A549 (cell line): Measurements from ENCODE around the gene TCFL5. TPM values are rescaled to one million over a fixed set of nuclear protein-coding genes. Genes with fewer than 3 reads are reported as not detected.

Experiments used
- ATAC-seq, 2 experiments: fragments of 200-7000 bp in 1 of 2; fragments of >200 bp in 1 of 2; cut with Nextera tagmentation in 1 of 2; cut with Tn5 transposase in 1 of 2; 3 replicates each; pipeline versions ENCODE4 v1.8.0 to v1.9.1; 2018 to 2020; ENCODE audit warnings: mild to moderate bottlenecking in 1 of 2, moderate library complexity in 1 of 2
- CTCF ChIA-PET: fragments of 300-600 bp; sonication (Branson Sonifier 250); formaldehyde crosslinking; extraction: SDS; loops from one replicate; lab custom pipeline; 2021; ENCODE audit warnings: antibody characterized with exemption, inconsistent platforms; lab: Yijun Ruan, JAX
- POLR2A ChIA-PET: fragments of 350-600 bp; formaldehyde crosslinking; extraction: SDS; loops from one replicate; lab custom pipeline; 2021; ENCODE audit warnings: antibody characterized with exemption, inconsistent platforms; lab: Yijun Ruan, JAX
- DNase-seq, 2 experiments: peaks; one replicate each; pipeline versions ENCODE4 v3.0.0 to v3.0.0-alpha.2; 2011 to 2016; ENCODE audit warnings: low read depth in 1 of 2, low spot score in 1 of 2
- FAIRE-seq: peaks from 2 replicates; lab custom pipeline; 2011; peaks lifted over from hg19 to GRCh38; lab: Jason Lieb, UNC
- H3K27ac ChIP-seq, 2 experiments: fragments of >200 bp; sonication (Bioruptor Twin); formaldehyde crosslinking; 3 replicates each; pipeline ENCODE4 v1.5.1; 2016 to 2017
- H3K4me1 ChIP-seq: fragments of >200 bp; sonication (Bioruptor Twin); formaldehyde crosslinking; 3 replicates; pipeline ENCODE4 v1.6.1; 2016
- H3K4me2 ChIP-seq: fragments of >200 bp; sonication (Bioruptor Twin); formaldehyde crosslinking; 3 replicates; pipeline ENCODE4 v1.6.1; 2016
- H3K4me3 ChIP-seq: fragments of >200 bp; sonication (Bioruptor Twin); formaldehyde crosslinking; 3 replicates; pipeline ENCODE4 v1.5.1; 2016
- H3K9me3 ChIP-seq: fragments of >200 bp; sonication (Bioruptor Twin); formaldehyde crosslinking; 3 replicates; pipeline ENCODE4 v1.6.1; 2016
- BHLHE40 ChIP-seq: IDR thresholded peaks from 2 replicates; pipeline ENCODE4 v1.6.1; 2012; ENCODE audit warnings: low read depth, low read length, inconsistent platforms
- CEBPB ChIP-seq, 2 experiments: fragments of >200 bp in 1 of 2; sonication (Bioruptor Twin) in 1 of 2; formaldehyde crosslinking in 1 of 2; IDR thresholded peaks; 2 replicates each; pipeline ENCODE4 v1.6.1; 2012 to 2016
- CHD2 ChIP-seq: fragments of 150-350 bp; IDR thresholded peaks from 2 replicates; pipeline ENCODE4 v1.6.1; 2014; ENCODE audit warnings: low read length; ENCODE audit not compliant: partially characterized antibody
- CTCF ChIP-seq: fragments of >200 bp; sonication (Bioruptor Twin); formaldehyde crosslinking; IDR thresholded peaks from 3 replicates; pipeline ENCODE4 v1.5.1; 2016
- EHMT2 ChIP-seq: fragments of 200-600 bp; sonication (generic); IDR thresholded peaks from 2 replicates; pipeline ENCODE4 v1.6.1; 2016; ENCODE audit warnings: antibody characterized with exemption, low read depth, mild to moderate bottlenecking, moderate library complexity
- FOSB ChIP-seq: fragments of 250-450 bp; sonication (Bioruptor Pico); IDR thresholded peaks from 2 replicates; pipeline ENCODE4 v1.5.0; 2020; ENCODE audit warnings: mild to moderate bottlenecking, moderate library complexity
- FOSL2 ChIP-seq, 2 experiments: fragments of 450-650 bp in 1 of 2; fragments of >200 bp in 1 of 2; sonication (Bioruptor Twin) in 1 of 2; formaldehyde crosslinking; IDR thresholded peaks; 2 replicates each; pipeline versions ENCODE4 v1.5.0 to v1.6.1; 2016 to 2020; ENCODE audit warnings: mild to moderate bottlenecking in 1 of 2, moderate library complexity in 1 of 2
- FOXS1 ChIP-seq: fragments of 250-450 bp; sonication (Bioruptor Pico); IDR thresholded peaks from 2 replicates; pipeline ENCODE4 v1.5.0; 2020; ENCODE audit warnings: mild to moderate bottlenecking, moderate library complexity
- GATA3 ChIP-seq: IDR thresholded peaks from 2 replicates; pipeline ENCODE4 v1.6.1; 2012; ENCODE audit warnings: borderline replicate concordance
- HEYL ChIP-seq: fragments of 250-450 bp; sonication (Bioruptor Pico); IDR thresholded peaks from 2 replicates; pipeline ENCODE4 v1.8.0; 2021; ENCODE audit warnings: mild to moderate bottlenecking, moderate library complexity
- HOXB13 ChIP-seq: fragments of 250-450 bp; sonication (Bioruptor Pico); IDR thresholded peaks from 2 replicates; pipeline ENCODE4 v1.5.0; 2020; ENCODE audit warnings: low read depth, mild to moderate bottlenecking, moderate library complexity
- HOXB5 ChIP-seq: fragments of 250-450 bp; sonication (Bioruptor Pico); IDR thresholded peaks from 2 replicates; pipeline ENCODE4 v1.5.0; 2020; ENCODE audit warnings: mild to moderate bottlenecking, moderate library complexity
- MAFK ChIP-seq: fragments of 450-650 bp; IDR thresholded peaks from 2 replicates; pipeline ENCODE4 v1.6.1; 2014; ENCODE audit not compliant: partially characterized antibody
- NFE2L2 ChIP-seq: fragments of 150-350 bp; conservative IDR thresholded peaks from 2 replicates; pipeline ENCODE4 v1.6.1; 2014; ENCODE audit warnings: low read length
- NPAS2 ChIP-seq: fragments of 250-450 bp; sonication (Bioruptor Pico); IDR thresholded peaks from 2 replicates; pipeline ENCODE4 v1.8.0; 2022; ENCODE audit warnings: mild to moderate bottlenecking, moderate library complexity, borderline replicate concordance
- POLR2A ChIP-seq: IDR thresholded peaks from 2 replicates; pipeline ENCODE4 v1.6.1; 2012; ENCODE audit warnings: mild to moderate bottlenecking, low read length
- POLR2AphosphoS2 ChIP-seq: conservative IDR thresholded peaks from 2 replicates; pipeline ENCODE4 v1.6.1; 2012; ENCODE audit warnings: low read length, improper control_type of control experiment, inconsistent platforms
- RAD21 ChIP-seq, 2 experiments: fragments of >200 bp in 1 of 2; sonication (Bioruptor Twin) in 1 of 2; formaldehyde crosslinking in 1 of 2; IDR thresholded peaks in 1 of 2; conservative IDR thresholded peaks in 1 of 2; 2 replicates in 1 of 2; 3 replicates in 1 of 2; pipeline ENCODE4 v1.6.1; 2012 to 2018; ENCODE audit warnings: inconsistent platforms in 1 of 2
- SMC3 ChIP-seq: fragments of >200 bp; sonication (Bioruptor Twin); formaldehyde crosslinking; IDR thresholded peaks from 3 replicates; pipeline ENCODE4 v1.6.1; 2018; ENCODE audit warnings: inconsistent platforms
- SREBF2 ChIP-seq: fragments of 450-650 bp; IDR thresholded peaks from 2 replicates; pipeline ENCODE4 v1.6.1; 2014; ENCODE audit warnings: mild to moderate bottlenecking, moderate library complexity
- WGBS: methylation state at CpG from one replicate; pipeline ENCODE4 v1.1.6; 2017; ENCODE audit errors: missing lambda C conversion rate; 5-methylcytosine and 5-hydroxymethylcytosine counted together
- polyA plus RNA-seq, 4 experiments: library from polyadenylated mRNA; depleted of rRNA in 3 of 4; stranded (reverse); fragments of >200 nt; fragmentation: RNase III in 1 of 4; extraction: RNeasy Plus Mini Kit Qiagen cat#74134 plus additional on column Dnase treatment in 1 of 4; gene quantifications; 2 replicates in 3 of 4; 3 replicates in 1 of 4; pipeline ENCODE4 v1.2.3, GENCODE V29; 2011 to 2017
- TF ChIP-seq, protein P1 (sequence below): fragments of 150-350 bp; IDR thresholded peaks from 2 replicates; pipeline ENCODE4 v1.6.1; 2014; ENCODE audit warnings: low read depth, mild to moderate bottlenecking, low read length
- TF ChIP-seq, protein P2 (sequence below): fragments of 450-650 bp; IDR thresholded peaks from 2 replicates; pipeline ENCODE4 v1.6.1; 2014; ENCODE audit warnings: antibody characterized with exemption

TCFL5 gene
- polyA plus RNA-seq, 2 of the 4 experiments (the other 2 are of a cell fraction) = 5.6 to 7.1 TPM

DNA sequence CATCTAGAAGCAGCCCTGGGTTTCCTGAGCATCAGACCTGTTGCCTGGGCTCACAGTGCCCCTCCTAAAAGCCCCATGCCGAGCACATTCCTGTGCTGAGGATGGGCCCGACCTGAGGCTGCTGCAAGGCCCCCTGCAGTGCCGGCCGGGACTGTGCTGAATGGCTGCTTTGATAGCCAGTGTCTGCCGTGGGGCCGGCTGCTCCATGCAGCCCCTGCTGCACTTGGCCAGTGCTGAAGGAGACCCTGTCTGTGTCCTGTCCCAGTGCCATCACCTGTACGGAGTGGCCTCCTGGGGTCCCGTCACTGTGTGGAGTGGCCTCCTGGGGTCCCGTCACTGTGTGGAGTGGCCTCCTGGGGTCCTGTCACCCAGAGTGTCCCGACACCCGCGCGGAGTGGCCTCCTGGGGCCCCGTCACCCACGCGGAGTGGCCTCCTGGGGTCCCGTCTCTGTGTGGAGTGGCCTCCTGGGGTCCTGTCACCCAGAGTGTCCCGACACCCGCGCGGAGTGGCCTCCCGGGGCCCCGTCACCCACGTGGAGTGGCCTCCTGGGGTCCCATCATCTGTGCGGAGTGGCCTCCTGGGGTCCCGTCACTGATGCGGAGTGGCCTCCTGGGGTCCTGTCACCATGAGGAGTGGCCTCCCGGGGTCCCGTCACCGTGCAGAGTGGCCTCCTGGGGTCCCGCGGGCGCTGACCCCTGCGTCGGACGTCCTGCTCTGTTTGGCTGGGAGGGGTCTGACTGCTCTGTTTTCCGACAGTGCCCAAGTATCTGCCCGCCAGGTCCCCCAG lies 37.7 kb downstream of the TCFL5 start:
- FAIRE-seq (no peak), ATAC-seq (peak in 1 of 2 experiments; percentile 6; a peak in 3 of 6 replicates), DNase-seq (no peak)
- ChIA-PET POLR2A (no interaction called here), CTCF (interaction anchor here (0.9 to 7.1 kb wide), 20 partner anchors 7 to 392 kb away, joined by 3 to 76 read pairs (median 6); partner anchors contain the start of genes TCFL5 and YTHDF1)
- Histone ChIP-seq H3K4me1 (peaks cover 40% of the 10 kb centered on the region), H3K4me2 (peak overlapping the region; percentile 88; the same call in 1 of the 3 replicates), H3K27ac (peak overlapping the region in 1 of 2 experiments; percentile 80; a peak in 4 of 6 replicates), H3K4me3 (no peak overlapping the region; the same call in 2 of the 3 replicates), H3K9me3 (no peaks in the 10 kb centered on the region)
- WGBS = 87% methylated on average over 23 of the region's 38 CpGs
- no peak for TF ChIP-seq FOXS1 (CRISPR knock-in tag)

- ChIA-PET POLR2A (interaction anchor here (0.6 kb wide), 1 partner anchor 28 kb away, joined by 3 read pairs; no protein-coding TSS in a partner anchor), CTCF (interaction anchor here (0.6 to 7.1 kb wide), 33 partner anchors 8 to 393 kb away, joined by 3 to 76 read pairs (median 4); partner anchors contain the start of genes TCFL5 and YTHDF1)
- ATAC-seq (peak; percentile 51 to 65; a peak in 5 of 6 replicates), DNase-seq (peak; percentile 88 to 92), FAIRE-seq (no peak)
- no peak overlapping the region for H3K4me3 ChIP-seq
- 65% methylated on average over 22 of the region's 24 CpGs for WGBS
- no peaks in the 10 kb centered on the region for H3K9me3 ChIP-seq
- H3K27ac ChIP-seq = peak overlapping the region in 1 of 2 experiments; percentile 41; a peak in 3 of 6 replicates
- peak overlapping the region; percentile 18; the same call in 2 of the 3 replicates for H3K4me2 ChIP-seq
- TF ChIP-seq GATA3 = 0 out of 2 replicates have a peak, but pooled peaks have one; percentile 50
- TF ChIP-seq NPAS2 (CRISPR knock-in tag) = no peak
- TF ChIP-seq, protein P1, sequence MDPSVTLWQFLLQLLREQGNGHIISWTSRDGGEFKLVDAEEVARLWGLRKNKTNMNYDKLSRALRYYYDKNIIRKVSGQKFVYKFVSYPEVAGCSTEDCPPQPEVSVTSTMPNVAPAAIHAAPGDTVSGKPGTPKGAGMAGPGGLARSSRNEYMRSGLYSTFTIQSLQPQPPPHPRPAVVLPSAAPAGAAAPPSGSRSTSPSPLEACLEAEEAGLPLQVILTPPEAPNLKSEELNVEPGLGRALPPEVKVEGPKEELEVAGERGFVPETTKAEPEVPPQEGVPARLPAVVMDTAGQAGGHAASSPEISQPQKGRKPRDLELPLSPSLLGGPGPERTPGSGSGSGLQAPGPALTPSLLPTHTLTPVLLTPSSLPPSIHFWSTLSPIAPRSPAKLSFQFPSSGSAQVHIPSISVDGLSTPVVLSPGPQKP = no peak
- TF ChIP-seq EHMT2 = no peak
- no peak for TF ChIP-seq MAFK
- no peak for TF ChIP-seq NFE2L2
- TF ChIP-seq FOSB (CRISPR knock-in tag) = no peak
- TF ChIP-seq HOXB13 (CRISPR knock-in tag) = no peak
- no peak for TF ChIP-seq POLR2AphosphoS2
- TF ChIP-seq BHLHE40 = no peak
- TF ChIP-seq HEYL (CRISPR knock-in tag) = no peak
- no peak for TF ChIP-seq FOSL2 (IDR thresholded peaks at IDR 0.05)
- TF ChIP-seq FOSL2 (CRISPR knock-in tag; IDR thresholded peaks at IDR 0.05) = peak; percentile 61
- TF ChIP-seq POLR2A = no peak
- no peak for TF ChIP-seq CEBPB (IDR thresholded peaks at IDR 0.05)
- TF ChIP-seq SMC3 = peak; percentile 57; the same call in 2 of the 3 replicates
- TF ChIP-seq CHD2 = no peak
- peak; percentile 75 to 85 for TF ChIP-seq RAD21 (conservative IDR thresholded peaks at IDR 0.05 in 1 of 2, IDR thresholded peaks at IDR 0.05 in 1 of 2)
- TF ChIP-seq, protein P2, sequence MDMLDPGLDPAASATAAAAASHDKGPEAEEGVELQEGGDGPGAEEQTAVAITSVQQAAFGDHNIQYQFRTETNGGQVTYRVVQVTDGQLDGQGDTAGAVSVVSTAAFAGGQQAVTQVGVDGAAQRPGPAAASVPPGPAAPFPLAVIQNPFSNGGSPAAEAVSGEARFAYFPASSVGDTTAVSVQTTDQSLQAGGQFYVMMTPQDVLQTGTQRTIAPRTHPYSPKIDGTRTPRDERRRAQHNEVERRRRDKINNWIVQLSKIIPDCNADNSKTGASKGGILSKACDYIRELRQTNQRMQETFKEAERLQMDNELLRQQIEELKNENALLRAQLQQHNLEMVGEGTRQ = no peak
- no peak for TF ChIP-seq SREBF2
- TF ChIP-seq HOXB5 (CRISPR knock-in tag) = peak; percentile 89
- peak; percentile 62 for TF ChIP-seq CTCF
- H3K4me1 ChIP-seq = peaks cover 48% of the 10 kb centered on the region
These were observed 38.6 kb downstream of the TCFL5 start for GRCh38 chr20:62822788-62823651.
